ENCODE data around the gene EPOP.

EPOP gene

DNA sequence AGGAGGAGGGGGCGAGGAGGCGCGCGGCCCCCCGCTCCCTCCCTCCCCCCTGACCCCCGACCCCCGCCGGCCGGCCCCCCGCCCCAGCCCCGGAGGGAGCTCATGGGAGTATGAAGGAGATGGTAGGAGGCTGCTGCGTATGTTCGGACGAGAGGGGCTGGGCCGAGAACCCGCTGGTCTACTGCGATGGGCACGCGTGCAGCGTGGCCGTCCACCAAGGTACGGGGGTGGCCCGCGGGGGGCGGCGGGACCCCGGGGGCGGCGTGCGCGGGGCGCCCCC, 30.7 kb upstream of the EPOP start:
- TF ChIP-seq CTCF (IDR thresholded peaks at IDR 0.05; ENCODE audit: extremely low read depth, missing control alignments): no peak
- peak; percentile 79 for DNase-seq (ENCODE audit: low spot score)

DNA sequence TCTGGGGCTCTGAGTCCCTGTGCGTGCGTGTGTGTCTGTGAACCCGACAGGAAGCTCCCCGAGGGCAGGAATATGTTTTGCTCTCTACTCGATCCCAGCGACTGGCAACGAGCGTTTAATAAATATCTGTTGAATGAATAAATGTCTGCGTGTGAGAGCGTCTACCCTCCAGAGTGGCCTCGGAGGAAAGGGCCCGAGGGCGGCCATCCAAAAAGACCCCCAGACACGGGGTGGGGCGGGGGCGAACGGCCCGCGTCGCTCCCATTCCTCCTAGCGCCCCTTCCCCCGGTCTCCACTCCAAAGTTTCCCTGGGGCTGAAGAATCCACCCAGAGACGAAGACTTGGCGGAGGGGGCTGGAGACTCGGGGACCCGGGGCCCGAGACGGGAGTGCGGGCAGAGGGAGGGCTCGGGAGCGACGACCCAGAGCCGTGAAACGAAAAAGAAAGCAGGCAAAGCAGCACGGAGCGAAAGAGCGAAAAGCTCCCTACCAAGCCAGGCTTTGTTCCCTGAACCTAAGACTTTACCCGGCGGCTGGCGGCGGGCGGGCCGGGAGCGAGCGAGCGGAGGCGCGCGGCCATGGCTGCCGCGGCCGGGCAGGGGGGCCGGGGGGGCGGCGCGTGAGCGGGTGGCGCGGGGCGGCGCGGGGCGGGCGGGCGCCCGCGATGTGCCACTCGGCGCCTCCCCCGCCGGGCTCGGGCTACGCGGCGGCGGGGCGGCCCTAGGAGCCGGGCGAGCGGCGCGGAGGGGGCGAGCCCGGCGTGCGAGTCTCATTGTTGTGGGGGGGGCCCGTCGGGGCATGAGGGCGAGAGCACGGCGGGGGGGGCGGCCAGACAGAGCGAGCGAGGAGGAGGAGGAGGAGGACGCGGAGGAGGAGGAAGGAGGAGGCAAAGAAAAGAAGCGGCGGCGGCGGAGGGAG, 30.1 kb upstream of the EPOP start, which contains the start of gene MLLT6:
TSS of gene MLLT6 (plus strand) at position 668 of the 917 bp plus-strand sequence. CDS start 360 bp downstream, outside the sequence.
- peak; percentile 87 for DNase-seq (ENCODE audit: low spot score)
- no peak for TF ChIP-seq CTCF (IDR thresholded peaks at IDR 0.05; ENCODE audit: extremely low read depth, missing control alignments)

DNA sequence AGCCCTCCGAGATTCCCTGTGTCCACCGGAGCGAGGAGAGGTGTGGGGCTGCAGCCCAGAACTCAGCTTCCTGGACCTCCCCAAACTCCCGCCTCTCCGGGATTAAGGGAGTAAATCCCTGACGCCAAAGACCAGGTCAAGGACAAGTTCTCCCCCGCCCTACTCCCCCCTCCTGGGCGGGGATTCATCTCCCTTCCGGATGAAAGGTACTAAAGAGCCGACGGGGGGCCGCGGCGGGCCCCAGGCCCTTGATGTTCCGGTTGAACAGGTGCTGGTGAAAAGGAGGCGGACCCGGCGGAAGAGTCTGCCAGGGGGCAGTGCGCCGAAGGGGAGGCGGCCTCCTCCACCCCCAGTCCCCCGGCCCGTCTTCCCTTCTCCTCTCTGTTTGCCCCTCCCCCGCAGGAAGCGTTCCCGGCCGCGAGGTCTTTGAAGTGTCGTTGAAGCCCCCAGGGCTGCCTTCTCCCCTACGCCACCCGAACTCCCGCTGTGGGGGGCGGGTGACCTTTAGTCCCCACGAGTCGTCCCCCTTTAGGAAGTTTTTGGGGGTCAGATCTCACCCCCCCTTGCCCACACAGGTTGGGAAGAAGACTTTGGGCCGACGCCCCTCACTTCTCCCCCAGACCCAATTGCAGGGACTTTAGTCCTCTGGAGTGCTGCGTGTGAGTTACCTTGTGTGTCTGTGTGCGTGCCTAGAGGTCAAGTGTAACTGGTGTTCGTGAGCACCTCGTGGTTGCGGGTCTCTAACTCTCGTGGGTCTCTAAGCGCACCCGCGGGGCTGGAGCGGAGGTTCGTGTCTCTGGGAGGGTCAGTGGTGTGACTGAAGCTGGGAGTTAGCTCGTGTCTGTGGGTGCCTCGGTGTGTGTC, 29.2 kb upstream of the EPOP start:
- peak; percentile 91 for DNase-seq (ENCODE audit: low spot score)
- no peak for TF ChIP-seq CTCF (IDR thresholded peaks at IDR 0.05; ENCODE audit: extremely low read depth, missing control alignments)

- no peak for TF ChIP-seq CTCF (IDR thresholded peaks at IDR 0.05; ENCODE audit: extremely low read depth, missing control alignments)
- DNase-seq (ENCODE audit: low spot score): peak; percentile 45
Observed at GRCh38 chr17:38702916-38703741, 28.4 kb upstream of the EPOP start.

DNA sequence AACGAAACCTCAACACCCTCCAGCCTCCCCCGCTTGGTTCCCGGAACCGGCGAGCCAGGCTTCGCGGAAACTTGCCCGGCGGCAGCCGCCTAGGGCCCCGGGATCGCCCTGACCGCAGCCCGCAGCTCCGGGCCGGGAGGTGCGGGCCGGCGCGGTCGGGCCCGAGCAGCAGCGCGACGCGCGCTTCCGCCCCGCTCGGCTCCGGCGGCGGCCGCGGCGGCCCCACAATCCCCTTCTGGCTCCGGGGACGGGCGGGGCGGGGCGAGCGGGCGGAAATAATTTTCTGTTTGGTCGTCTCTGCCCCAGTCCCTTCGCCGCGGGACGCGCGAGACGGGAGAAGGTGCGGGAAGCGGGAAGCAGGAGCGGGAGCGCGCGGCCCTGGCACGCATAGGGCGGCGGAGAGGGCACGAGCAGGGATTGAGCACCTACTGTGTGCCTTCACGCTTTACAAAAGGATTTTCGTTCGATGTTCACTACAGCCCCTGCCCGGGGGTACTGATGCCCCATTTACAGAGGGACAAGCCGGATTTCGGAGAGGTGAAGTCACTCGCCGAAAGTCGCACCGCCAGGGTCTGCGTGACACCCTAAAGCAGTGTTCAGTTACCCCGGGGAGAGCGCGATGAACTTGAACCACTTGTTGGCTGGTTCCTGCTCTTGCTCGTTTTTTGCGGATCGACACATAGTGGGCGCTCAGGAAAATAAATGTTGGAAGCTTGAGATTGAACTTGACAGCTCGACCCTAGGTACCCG, 27.6 kb upstream of the EPOP start:
- no peak for TF ChIP-seq CTCF (IDR thresholded peaks at IDR 0.05; ENCODE audit: extremely low read depth, missing control alignments)
- peak; percentile 88 for DNase-seq (ENCODE audit: low spot score)

- no peak for TF ChIP-seq CTCF (IDR thresholded peaks at IDR 0.05; ENCODE audit: extremely low read depth, missing control alignments)
- peak; percentile 82 for DNase-seq (ENCODE audit: low spot score)
Observed at GRCh38 chr17:38701504-38702165, 26.9 kb upstream of the EPOP start.
